Left ventricle myocardium inferior (tissue), 1 donor: ENCODE measurements around the gene ZNF22. TPM values are rescaled to one million over a fixed set of nuclear protein-coding genes. Genes with fewer than 3 reads are reported as not detected.
A peak's percentile ranks its signal among the peaks of the same experiment; 100 is the strongest.

Source experiments
- DNase-seq: peaks from one replicate; pipeline ENCODE4 v3.0.0-alpha.2; 2020
- H3K27ac ChIP-seq: fragments of 200-600 bp; replicated peaks from 2 replicates; pipeline ENCODE4 v1.8.0; 2021
- H3K27me3 ChIP-seq: fragments of 200-600 bp; 2 replicates; pipeline ENCODE4 v1.8.0; 2021; ENCODE audit warnings: low read depth
- H3K36me3 ChIP-seq: fragments of 200-600 bp; 2 replicates; pipeline ENCODE4 v1.8.0; 2021
- H3K4me1 ChIP-seq: fragments of 200-600 bp; 2 replicates; pipeline ENCODE4 v1.8.0; 2021
- H3K4me3 ChIP-seq: fragments of 200-600 bp; 2 replicates; pipeline ENCODE4 v1.8.0; 2021; ENCODE audit warnings: mild to moderate bottlenecking, moderate library complexity
- H3K9me3 ChIP-seq: fragments of 200-600 bp; replicated peaks from 2 replicates; pipeline ENCODE4 v1.8.0; 2021
- CTCF ChIP-seq: fragments of 200-600 bp; IDR thresholded peaks from 2 replicates; pipeline ENCODE4 v1.8.0; 2021; ENCODE audit warnings: antibody characterized with exemption, mild to moderate bottlenecking, borderline replicate concordance
- intact Hi-C: fragments of 100-400 bp; cut with micrococcal nuclease; formaldehyde crosslinking; loops from one replicate; pipeline ENCODE4 v1.11.0; 2022
- total RNA-seq: library from RNA; stranded (reverse); fragmentation: NEBNext Ultra II Directional; extraction: Animal tissue kit (Norgen Biotek cat#: 25700); gene quantifications from one replicate; pipeline ENCODE4 v1.2.1, GENCODE V29; 2021
- donor health status: DM: no; HTN: yes; CAD: no; lungs with severe emphysema.

ZNF22 gene
- total RNA-seq, 1 donor from 2014 or later: 14.2 TPM

GRCh38 chr10:44986670-44987069 lies 14.1 kb upstream of the ZNF22 start:
- Histone ChIP-seq H3K4me1 (peaks cover 85% of the 10 kb centered on the region), H3K27ac (peak overlapping the region; percentile 96), H3K36me3 (peaks cover 82% of the 10 kb centered on the region)

GRCh38 chr10:44988957-44989585 lies 11.7 kb upstream of the ZNF22 start:
- H3K27ac ChIP-seq: peak overlapping the region; percentile 97
- no peak overlapping the region for H3K4me3 ChIP-seq
- H3K36me3 ChIP-seq: peaks cover 92% of the 10 kb centered on the region
- H3K4me1 ChIP-seq: peaks cover 85% of the 10 kb centered on the region
- no peaks in the 10 kb centered on the region for H3K9me3 ChIP-seq
- no peak for TF ChIP-seq CTCF
- intact Hi-C loops: no loop called here
- H3K27me3 ChIP-seq: no peaks in the 10 kb centered on the region
- no peak for DNase-seq

More at GRCh38 chr10:44986670-44987069, 14.1 kb upstream of the ZNF22 start:
- TF ChIP-seq CTCF: no peak
- no peak for DNase-seq
- Histone ChIP-seq H3K27me3 (no peaks in the 10 kb centered on the region), H3K9me3 (no peaks in the 10 kb centered on the region), H3K4me3 (no peak overlapping the region)
- intact Hi-C loops: no loop called here

- Histone ChIP-seq H3K4me3 (peak overlapping the region; percentile 29), H3K4me1 (peaks cover 85% of the 10 kb centered on the region), H3K27ac (peak overlapping the region; percentile 97), H3K27me3 (no peaks in the 10 kb centered on the region), H3K36me3 (peaks cover 87% of the 10 kb centered on the region), H3K9me3 (no peaks in the 10 kb centered on the region)
- no peak for DNase-seq
- no peak for TF ChIP-seq CTCF
- intact Hi-C loops: no loop called here
These were observed 11.0 kb upstream of the ZNF22 start for GRCh38 chr10:44989597-44990301.

GRCh38 chr10:44990302-44990655 lies 10.4 kb upstream of the ZNF22 start:
- DNase-seq: no peak
- peaks cover 82% of the 10 kb centered on the region for H3K36me3 ChIP-seq
- peak overlapping the region; percentile 97 for H3K27ac ChIP-seq
- H3K27me3 ChIP-seq: no peaks in the 10 kb centered on the region
- no peaks in the 10 kb centered on the region for H3K9me3 ChIP-seq
- TF ChIP-seq CTCF: peak; percentile 62
- intact Hi-C loops: no loop called here
- H3K4me3 ChIP-seq: peak overlapping the region; percentile 29
- H3K4me1 ChIP-seq: peaks cover 85% of the 10 kb centered on the region

- Histone ChIP-seq H3K27me3 (no peaks in the 10 kb centered on the region), H3K4me1 (peaks cover 85% of the 10 kb centered on the region), H3K36me3 (peaks cover 76% of the 10 kb centered on the region), H3K9me3 (no peaks in the 10 kb centered on the region), H3K4me3 (no peak overlapping the region), H3K27ac (peak overlapping the region; percentile 97)
- no peak for DNase-seq
- intact Hi-C loops: no loop called here
- TF ChIP-seq CTCF: no peak
These were observed 9.8 kb upstream of the ZNF22 start for GRCh38 chr10:44990965-44991364.
